HepG2 (cell line): ENCODE measurements around the gene BRAP.

Source experiments
- CTCF ChIP-seq: sonication (generic); formaldehyde crosslinking; IDR thresholded peaks from 2 replicates; pipeline ENCODE4 v1.5.0; 2020; ENCODE audit warnings: mild to moderate bottlenecking, missing genetic modification reagents, moderate library complexity
- FOXA1 ChIP-seq, 2 experiments: fragments of 450-650 bp in 1 of 2; sonication (generic) in 1 of 2; formaldehyde crosslinking in 1 of 2; IDR thresholded peaks; 2 replicates each; pipeline versions ENCODE4 v1.4.0 to v1.6.1; 2016 to 2020; ENCODE audit warnings: missing genetic modification reagents in 1 of 2
- FOXK1 ChIP-seq: sonication (generic); formaldehyde crosslinking; IDR thresholded peaks from 2 replicates; pipeline ENCODE4 v1.4.0; 2020; ENCODE audit warnings: low read depth, missing genetic modification reagents, borderline replicate concordance
- HOXD1 ChIP-seq: sonication (generic); formaldehyde crosslinking; IDR thresholded peaks from 2 replicates; pipeline ENCODE4 v1.5.0; 2020; ENCODE audit warnings: missing genetic modification reagents
- POLR2AphosphoS2 ChIP-seq: IDR thresholded peaks from 2 replicates; pipeline ENCODE4 v1.6.1; 2011; ENCODE audit warnings: low read depth, low read length, improper control_type of control experiment
- RERE ChIP-seq: IDR thresholded peaks from 2 replicates; pipeline ENCODE4 v1.6.1; 2016; ENCODE audit warnings: low read depth, missing genetic modification reagents, missing compliant biosample characterization
- RFX5 ChIP-seq: IDR thresholded peaks from 2 replicates; pipeline ENCODE4 v1.6.1; 2011; ENCODE audit warnings: low read depth, low read length, improper control_type of control experiment
- ZBTB33 ChIP-seq: sonication (generic); formaldehyde crosslinking; IDR thresholded peaks from 2 replicates; pipeline ENCODE4 v1.4.0; 2020; ENCODE audit warnings: missing genetic modification reagents
- ZFP82 ChIP-seq: sonication (generic); formaldehyde crosslinking; IDR thresholded peaks from 2 replicates; pipeline ENCODE4 v1.5.1; 2020; ENCODE audit warnings: mild to moderate bottlenecking, missing genetic modification reagents, borderline replicate concordance
- ZNF276 ChIP-seq: sonication (generic); formaldehyde crosslinking; IDR thresholded peaks from 2 replicates; pipeline ENCODE4 v1.4.0; 2020; ENCODE audit warnings: mild to moderate bottlenecking, low read depth, missing genetic modification reagents
- ZNF446 ChIP-seq: sonication (generic); formaldehyde crosslinking; IDR thresholded peaks from 2 replicates; pipeline ENCODE4 v1.5.0; 2020; ENCODE audit warnings: mild to moderate bottlenecking, missing genetic modification reagents
- ZNF543 ChIP-seq: sonication (generic); formaldehyde crosslinking; IDR thresholded peaks from 2 replicates; pipeline ENCODE4 v1.4.0; 2020; ENCODE audit warnings: mild to moderate bottlenecking, missing genetic modification reagents
- TF ChIP-seq, protein P1 (sequence below): sonication (generic); formaldehyde crosslinking; IDR thresholded peaks from 2 replicates; pipeline ENCODE4 v1.8.0; 2022; ENCODE audit warnings: mild to moderate bottlenecking, missing genetic modification reagents

DNA sequence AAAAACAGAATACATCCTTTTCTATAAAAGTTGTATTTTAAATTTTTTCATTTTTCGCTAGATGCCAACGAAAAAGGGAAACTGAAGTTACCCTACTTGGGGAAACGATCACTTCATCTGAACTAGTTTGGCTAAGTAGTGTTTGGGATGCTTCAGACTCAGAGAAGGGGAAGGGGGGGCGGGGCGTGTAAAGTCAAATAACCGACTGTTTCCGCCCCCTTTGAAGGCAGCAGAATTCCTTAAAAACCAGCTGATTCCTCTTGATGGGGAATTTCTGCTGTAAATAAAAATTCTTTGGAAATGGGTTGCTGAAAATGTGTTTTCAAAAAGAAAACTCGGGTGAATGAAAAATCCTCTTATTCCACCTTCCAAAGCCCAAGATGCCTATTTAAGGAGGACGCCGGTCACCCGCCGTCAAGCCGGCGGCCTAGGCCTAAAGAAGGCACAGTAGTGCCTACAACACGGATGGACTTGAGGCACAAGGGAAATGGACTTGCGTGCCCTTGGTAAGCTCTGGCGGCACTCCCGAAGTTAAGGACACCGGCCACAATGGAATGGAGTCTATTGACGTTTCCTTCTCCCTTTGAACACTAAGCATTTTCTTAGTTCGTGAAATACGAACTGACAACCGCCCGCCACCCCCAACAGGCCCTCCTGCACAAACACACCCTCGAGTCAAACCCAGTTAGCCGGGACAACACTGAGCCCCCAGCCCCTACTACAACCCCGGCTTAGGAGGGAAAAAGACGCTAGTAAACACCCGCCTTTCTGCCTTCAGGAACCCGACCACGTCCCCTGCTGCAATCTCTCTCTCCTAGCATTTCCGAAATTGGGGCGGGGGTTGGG is 88.5 kb downstream of the BRAP start:
- TF ChIP-seq HOXD1: no peak
- no peak for TF ChIP-seq FOXA1 (IDR thresholded peaks at IDR 0.05)
- TF ChIP-seq FOXA1 (CRISPR knock-in tag; IDR thresholded peaks at IDR 0.05): no peak
- TF ChIP-seq, protein P1, sequence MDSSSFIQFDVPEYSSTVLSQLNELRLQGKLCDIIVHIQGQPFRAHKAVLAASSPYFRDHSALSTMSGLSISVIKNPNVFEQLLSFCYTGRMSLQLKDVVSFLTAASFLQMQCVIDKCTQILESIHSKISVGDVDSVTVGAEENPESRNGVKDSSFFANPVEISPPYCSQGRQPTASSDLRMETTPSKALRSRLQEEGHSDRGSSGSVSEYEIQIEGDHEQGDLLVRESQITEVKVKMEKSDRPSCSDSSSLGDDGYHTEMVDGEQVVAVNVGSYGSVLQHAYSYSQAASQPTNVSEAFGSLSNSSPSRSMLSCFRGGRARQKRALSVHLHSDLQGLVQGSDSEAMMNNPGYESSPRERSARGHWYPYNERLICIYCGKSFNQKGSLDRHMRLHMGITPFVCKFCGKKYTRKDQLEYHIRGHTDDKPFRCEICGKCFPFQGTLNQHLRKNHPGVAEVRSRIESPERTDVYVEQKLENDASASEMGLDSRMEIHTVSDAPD (CRISPR knock-in tag): no peak
- no peak for TF ChIP-seq RFX5
- no peak for TF ChIP-seq CTCF (CRISPR knock-in tag)
- TF ChIP-seq ZFP82 (CRISPR knock-in tag): no peak
- TF ChIP-seq POLR2AphosphoS2: no peak
- no peak for TF ChIP-seq ZNF446
- TF ChIP-seq FOXK1 (CRISPR knock-in tag): no peak
- TF ChIP-seq ZNF276 (CRISPR knock-in tag): no peak
- TF ChIP-seq ZNF543 (CRISPR knock-in tag): no peak
- no peak for TF ChIP-seq ZBTB33
- TF ChIP-seq RERE (CRISPR knock-in tag): no peak
